OCI-LY7 (cell line): Measurements from ENCODE around the gene ABCC5.

Experiments
- CTCF ChIP-seq: fragments of 200-600 bp; sonication (generic); conservative IDR thresholded peaks from 2 replicates; pipeline ENCODE4 v1.5.1; 2014; ENCODE audit warnings: mild to moderate bottlenecking, antibody characterized with exemption, low read length, moderate library complexity, mixed read lengths
- EZH2phosphoT487 ChIP-seq: fragments of 200-600 bp; sonication (generic); IDR thresholded peaks from 2 replicates; pipeline ENCODE4 v1.6.1; 2018; ENCODE audit warnings: low read depth, borderline replicate concordance, mild to moderate bottlenecking, mixed run types, antibody characterized with exemption, low read length, moderate library complexity, mixed read lengths

- TF ChIP-seq CTCF, result no peak
- no peak for TF ChIP-seq EZH2phosphoT487
Measured at GRCh38 chr3:183885766-183886165, 131.9 kb downstream of the ABCC5 start.
